Measurements from ENCODE around the gene PAPOLA.

Gene PAPOLA

GRCh38 chr14:96586056-96586455, 83.9 kb downstream of the PAPOLA start:
- no peak for DNase-seq

- DNase-seq, result no peak
Observed at GRCh38 chr14:96586921-96587822, 85.0 kb downstream of the PAPOLA start.

- DNase-seq, result no peak
Observed at GRCh38 chr14:96587823-96588385, 85.7 kb downstream of the PAPOLA start.

GRCh38 chr14:96588410-96589257, 86.5 kb downstream of the PAPOLA start:
- no peak for DNase-seq

GRCh38 chr14:96589577-96589976, 87.4 kb downstream of the PAPOLA start:
- DNase-seq, result no peak

- DNase-seq, result no peak
Observed at GRCh38 chr14:96590190-96590864, 88.1 kb downstream of the PAPOLA start.

GRCh38 chr14:96592591-96593386, 90.6 kb downstream of the PAPOLA start:
- DNase-seq, result peak in 29 of 56 donors; percentile 3 to 50 (median 20)

GRCh38 chr14:96594961-96595360, 92.8 kb downstream of the PAPOLA start:
- DNase-seq, result no peak

- no peak for DNase-seq
Observed at GRCh38 chr14:96597680-96598079, 95.5 kb downstream of the PAPOLA start.

GRCh38 chr14:96598332-96598928, 96.2 kb downstream of the PAPOLA start:
- DNase-seq, result no peak

GRCh38 chr14:96599076-96599475, 96.9 kb downstream of the PAPOLA start:
- no peak for DNase-seq

- DNase-seq, result no peak
Observed at GRCh38 chr14:96602186-96602585, 100.0 kb downstream of the PAPOLA start.

GRCh38 chr14:96603350-96604255, 101.4 kb downstream of the PAPOLA start:
- no peak for DNase-seq

GRCh38 chr14:96614481-96614881, 112.3 kb downstream of the PAPOLA start:
- no peak for DNase-seq

GRCh38 chr14:96616161-96616721, 114.1 kb downstream of the PAPOLA start:
- DNase-seq, result peak in 1 of 56 donors; percentile 12
